HG02759 (cell line): Measurements from ENCODE around the gene TSPAN18.

Source experiments
- ATAC-seq: cut with Tn5 transposase; IDR thresholded peaks from one replicate; pipeline ENCODE4 v1.9.1; 2021; ENCODE audit warnings: mild to moderate bottlenecking, moderate library complexity; ENCODE audit not compliant: unreplicated experiment

Gene TSPAN18

DNA sequence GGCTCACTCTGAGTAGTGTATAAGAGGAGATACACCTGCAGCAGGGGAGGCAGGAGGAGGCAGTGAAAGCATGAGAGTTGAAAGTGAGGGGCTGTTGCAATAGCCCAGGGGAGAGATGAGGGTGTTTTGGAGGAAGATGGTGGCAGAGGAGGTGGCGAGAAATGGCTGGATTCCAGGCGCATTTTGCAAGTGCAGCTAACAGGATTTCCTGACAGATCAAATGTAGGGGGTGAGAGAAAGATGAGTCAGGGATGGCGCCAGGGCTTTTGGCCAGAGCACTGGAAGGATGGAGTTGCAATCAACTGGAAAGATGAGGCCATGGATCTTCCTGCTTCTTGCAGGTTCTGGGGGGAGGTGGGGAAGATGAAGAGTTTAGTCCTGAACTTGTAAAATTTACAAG, 16.8 kb upstream of the TSPAN18 start:
- ATAC-seq, result no peak

DNA sequence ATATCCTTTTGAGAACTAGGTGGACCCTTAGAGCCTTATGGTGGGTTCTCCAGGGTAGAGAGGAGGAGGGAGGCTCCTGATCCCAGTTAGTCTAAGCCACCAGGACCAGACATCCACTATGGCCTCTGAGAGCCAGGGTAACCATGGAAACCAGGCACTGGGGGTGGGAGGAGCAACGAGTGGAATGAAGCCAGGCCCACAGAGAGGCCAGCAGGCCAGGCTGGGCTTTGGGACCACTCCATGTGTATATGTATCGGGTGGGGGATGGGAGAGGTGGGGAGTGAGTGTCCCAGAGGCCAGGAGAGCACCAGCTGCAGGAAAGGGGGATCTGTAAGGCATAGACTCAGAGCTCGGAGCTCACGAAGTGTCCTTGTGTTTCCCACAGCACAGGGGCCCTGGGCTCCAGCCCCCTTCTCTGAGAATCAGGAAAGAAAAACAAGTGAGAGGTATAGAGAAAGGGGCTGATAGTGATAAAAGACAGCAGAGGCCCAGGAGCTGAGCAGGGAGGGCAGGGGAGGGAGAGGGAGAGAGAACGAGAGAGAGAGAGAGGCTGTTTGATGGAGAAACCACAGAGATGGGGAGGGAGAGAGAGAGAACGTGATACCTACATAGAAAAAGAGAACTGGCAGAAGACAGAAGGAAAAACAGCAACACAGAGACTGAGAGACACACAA, 15.5 kb upstream of the TSPAN18 start:
- no peak for ATAC-seq

GRCh38 chr11:44711787-44712608, 14.8 kb upstream of the TSPAN18 start:
- no peak for ATAC-seq

DNA sequence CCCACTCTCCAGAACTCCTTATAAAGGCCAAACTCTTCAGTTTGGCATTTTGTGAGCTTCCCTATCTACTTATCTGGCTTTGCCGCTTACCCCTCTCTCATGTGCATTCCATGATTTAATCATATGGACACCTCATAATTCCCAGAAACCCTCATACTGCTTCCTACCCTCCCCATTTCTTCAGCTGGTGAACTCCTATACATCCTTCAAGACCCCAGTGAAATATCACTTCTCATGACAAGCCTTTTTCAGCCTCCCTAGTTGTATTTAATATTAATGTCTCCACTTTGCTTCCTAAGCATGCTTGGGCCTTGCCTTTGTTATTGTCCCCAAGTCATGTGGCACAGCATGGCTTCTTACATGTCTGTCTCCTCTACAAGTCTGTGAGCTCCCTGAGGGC, 13.7 kb upstream of the TSPAN18 start:
- no peak for ATAC-seq

GRCh38 chr11:44716256-44716655, 10.5 kb upstream of the TSPAN18 start:
- ATAC-seq, result no peak

GRCh38 chr11:44718057-44718456, 8.7 kb upstream of the TSPAN18 start:
- no peak for ATAC-seq

GRCh38 chr11:44718612-44719390, 8.0 kb upstream of the TSPAN18 start:
- no peak for ATAC-seq

- ATAC-seq, result no peak
Measured at GRCh38 chr11:44725016-44725685, 1.6 kb upstream of the TSPAN18 start.

DNA sequence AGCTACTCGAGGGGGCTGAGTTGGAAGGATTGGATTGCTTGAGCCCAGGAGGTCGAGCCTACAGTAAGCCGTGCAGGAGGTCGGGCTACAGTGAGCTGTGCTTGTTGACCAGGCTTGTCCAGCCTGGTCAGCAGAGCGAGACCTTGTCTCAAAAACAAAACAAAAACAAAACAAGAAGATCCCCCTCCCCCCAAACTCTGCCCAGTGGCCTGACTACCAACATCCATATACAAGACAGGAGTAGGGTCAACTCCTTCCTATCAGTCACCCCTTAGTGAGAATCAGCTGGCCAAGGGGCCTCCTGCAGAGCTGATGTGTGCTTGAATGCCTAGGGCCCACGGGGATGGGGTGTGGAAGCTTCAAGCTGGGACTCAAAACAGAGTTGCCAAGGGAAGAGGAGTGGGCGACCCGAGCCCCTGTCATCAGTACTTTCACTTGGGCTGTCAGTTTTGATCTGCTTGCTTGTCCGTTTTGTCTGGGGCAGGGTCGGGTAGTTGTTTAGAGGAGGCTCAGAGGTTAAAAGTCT, 942 bp upstream of the TSPAN18 start:
- peak; percentile 11 for ATAC-seq

GRCh38 chr11:44727114-44727372, 281 bp downstream of the TSPAN18 start:
- ATAC-seq, result peak; percentile 7

- ATAC-seq, result peak; percentile 60
Measured at GRCh38 chr11:44727373-44728287, 868 bp downstream of the TSPAN18 start.

DNA sequence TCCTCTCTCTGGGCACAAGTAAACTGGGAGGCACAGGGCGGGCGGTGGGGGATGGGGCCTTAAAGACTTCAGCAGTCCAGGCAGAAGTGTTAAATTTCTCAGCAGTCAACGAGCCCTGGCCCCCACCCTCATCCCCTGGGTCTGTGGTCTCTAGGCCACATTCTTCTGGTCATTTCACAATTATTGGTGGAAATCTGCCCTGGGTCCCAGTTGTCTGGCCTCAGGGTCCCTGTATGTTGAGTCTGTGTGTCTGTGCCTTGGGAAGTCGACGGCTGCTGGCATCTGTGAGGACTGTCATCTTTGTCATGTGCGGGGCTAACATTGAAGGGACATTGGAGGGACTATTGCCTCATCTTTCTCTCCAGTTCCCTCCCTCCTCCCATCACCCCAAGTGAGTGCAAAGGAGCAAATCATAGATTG, 1.7 kb downstream of the TSPAN18 start:
- no peak for ATAC-seq

GRCh38 chr11:44729063-44729462, 2.3 kb downstream of the TSPAN18 start:
- ATAC-seq, result no peak

DNA sequence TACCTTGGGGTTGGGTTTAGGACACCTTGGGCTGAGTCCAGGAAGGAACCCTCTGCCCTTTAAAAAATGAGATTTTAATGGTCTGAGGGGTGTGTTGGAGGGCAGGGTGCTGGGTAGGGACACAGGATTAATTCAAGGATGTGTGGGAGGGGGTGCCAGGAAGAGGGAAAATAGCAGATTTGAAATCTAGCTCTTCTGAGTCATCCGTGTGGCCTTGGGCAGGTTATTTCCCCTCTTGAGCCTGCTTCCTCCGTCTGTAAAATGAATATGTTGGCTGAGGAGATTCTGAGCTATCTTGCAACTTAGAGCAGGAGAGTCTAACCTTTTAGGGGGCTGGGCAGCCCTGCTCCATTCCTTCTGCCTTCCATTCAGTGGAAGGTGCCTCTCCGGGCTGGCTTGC, 3.0 kb downstream of the TSPAN18 start:
- no peak for ATAC-seq

GRCh38 chr11:44730775-44731174, 4.0 kb downstream of the TSPAN18 start:
- ATAC-seq, result no peak

GRCh38 chr11:44731685-44732430, 5.1 kb downstream of the TSPAN18 start:
- no peak for ATAC-seq

DNA sequence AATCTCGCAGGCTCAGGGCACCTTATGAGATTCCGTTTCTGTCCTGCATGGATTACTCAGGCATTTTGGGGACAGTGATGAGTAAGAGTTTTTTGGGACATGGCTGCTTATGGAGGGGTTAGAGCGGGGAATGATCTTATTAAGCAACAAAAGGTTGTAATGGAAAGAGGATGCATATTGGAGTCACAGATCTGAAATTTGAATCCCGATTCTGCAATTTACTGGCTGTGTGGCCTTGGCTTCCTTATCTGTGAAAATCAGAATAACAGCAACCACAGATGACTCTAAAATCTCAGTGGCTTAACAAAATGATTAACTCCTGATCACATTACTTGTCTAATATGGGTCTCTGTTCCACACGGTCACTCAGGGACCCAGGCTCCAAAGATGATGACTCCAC, 5.8 kb downstream of the TSPAN18 start:
- no peak for ATAC-seq

- no peak for ATAC-seq
Measured at GRCh38 chr11:44733877-44734276, 7.1 kb downstream of the TSPAN18 start.

GRCh38 chr11:44734843-44735381, 8.2 kb downstream of the TSPAN18 start:
- no peak for ATAC-seq
